Muscle layer of duodenum (tissue), 2 donors: Measurements from ENCODE around the gene CCDC69.

ENCODE experiments used
- H3K27ac ChIP-seq: one replicate; pipeline ENCODE4 v1.7.0; 2013; ENCODE audit warnings: mild to moderate bottlenecking, low read length
- H3K27me3 ChIP-seq: one replicate; pipeline ENCODE4 v1.7.0; 2013; ENCODE audit warnings: low read depth, mild to moderate bottlenecking, control low read depth, low read length
- H3K36me3 ChIP-seq, 2 donors: one replicate each; pipeline ENCODE4 v1.7.0; 2013; ENCODE audit warnings: low read length in 2 of 2, control low read depth in 1 of 2, mild to moderate bottlenecking in 1 of 2; ENCODE audit not compliant: insufficient read depth in 2 of 2, control insufficient read depth in 1 of 2
- H3K4me1 ChIP-seq, 2 donors: one replicate each; pipeline ENCODE4 v1.7.0; 2013; ENCODE audit warnings: low read length in 2 of 2, mild to moderate bottlenecking in 2 of 2, control low read depth in 1 of 2, moderate library complexity in 1 of 2; ENCODE audit not compliant: insufficient read depth in 2 of 2, control insufficient read depth in 1 of 2
- H3K4me3 ChIP-seq, 2 donors: one replicate each; pipeline ENCODE4 v1.7.0; 2013; ENCODE audit warnings: low read length in 2 of 2, low read depth in 1 of 2, mild to moderate bottlenecking in 1 of 2
- H3K9me3 ChIP-seq, 2 donors: one replicate each; pipeline ENCODE4 v1.7.0; 2013; ENCODE audit warnings: low read length in 2 of 2, control low read depth in 1 of 2, mild to moderate bottlenecking in 1 of 2; ENCODE audit not compliant: control insufficient read depth in 1 of 2
- donor health status: healthy.

CCDC69 gene

DNA sequence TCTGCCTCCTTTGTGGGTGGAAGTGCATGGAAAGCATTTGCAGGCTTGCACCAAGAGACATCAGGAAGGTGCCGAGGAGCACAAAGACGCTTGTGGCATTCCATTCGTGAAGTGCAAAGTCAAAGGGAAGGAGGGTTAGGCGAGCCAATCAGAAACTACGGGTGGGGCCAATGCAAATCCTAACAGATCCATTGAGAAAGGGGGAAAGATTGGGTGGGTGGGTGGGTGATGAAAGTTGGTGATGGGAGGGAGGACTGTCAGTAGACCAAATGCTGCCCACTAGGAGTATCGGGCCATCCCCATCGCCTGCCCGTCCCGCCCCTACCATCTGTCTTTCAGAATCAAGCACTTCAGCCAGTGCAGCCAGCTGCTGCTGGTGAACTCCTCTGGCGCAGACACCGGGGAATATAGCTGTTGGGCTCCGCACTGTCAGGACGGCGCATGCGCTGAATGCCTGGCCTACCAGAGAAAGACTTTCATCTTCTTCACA, 49.2 kb downstream of the CCDC69 start:
- Histone ChIP-seq H3K4me1 (peaks cover 0 to 9% of the 10 kb centered on the region in 2 donors), H3K27me3 (no peaks in the 10 kb centered on the region), H3K36me3 (peaks cover 5% of the 10 kb centered on the region in 2 donors), H3K4me3 (peak overlapping the region in 1 of 2 donors; percentile 21), H3K27ac (no peak overlapping the region), H3K9me3 (no peaks in the 10 kb centered on the region)

DNA sequence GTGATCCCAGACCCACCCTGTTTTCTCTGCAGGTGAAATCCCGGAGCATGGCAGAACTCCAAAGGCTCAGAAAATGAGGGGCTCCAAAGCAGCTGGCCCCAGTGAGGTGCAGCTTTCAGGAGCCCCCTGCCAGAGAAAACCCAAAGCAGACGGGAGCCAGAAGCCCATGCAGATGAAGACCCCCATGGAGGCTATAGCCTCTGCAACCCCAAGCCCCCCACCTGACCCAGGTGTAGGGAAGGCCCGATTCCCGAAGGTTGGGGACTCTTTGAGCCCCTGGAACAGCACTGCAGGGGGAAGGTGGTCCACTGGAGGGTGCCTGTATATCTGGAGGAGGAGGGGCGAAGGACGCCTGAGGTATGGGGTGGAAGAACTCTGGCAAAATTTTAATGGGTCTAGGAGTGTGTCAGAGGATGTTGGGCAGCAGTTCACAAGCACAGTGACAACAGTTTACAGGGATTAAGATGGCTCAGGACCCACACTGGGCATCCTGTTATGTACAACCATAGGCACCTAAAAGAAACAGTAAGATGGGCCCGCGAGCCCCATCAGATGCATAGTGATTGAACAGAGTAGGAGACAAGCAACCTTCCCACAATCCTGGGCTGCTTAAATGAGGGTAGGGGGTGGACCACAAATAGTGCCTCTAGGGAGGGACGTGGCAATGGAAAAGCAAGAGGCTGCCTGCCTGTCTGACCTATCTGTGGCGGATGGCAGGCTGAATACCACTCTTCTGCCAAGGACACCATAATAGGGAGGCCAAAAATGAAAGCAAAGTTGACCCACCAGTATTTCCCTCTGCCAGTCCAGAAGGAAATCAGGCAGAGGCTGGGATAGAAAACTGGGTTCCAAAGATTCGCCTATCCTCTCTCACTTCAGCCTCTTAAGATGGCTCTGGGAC, 49.9 kb downstream of the CCDC69 start:
- Histone ChIP-seq H3K27me3 (no peaks in the 10 kb centered on the region), H3K9me3 (no peaks in the 10 kb centered on the region), H3K27ac (no peak overlapping the region)

DNA sequence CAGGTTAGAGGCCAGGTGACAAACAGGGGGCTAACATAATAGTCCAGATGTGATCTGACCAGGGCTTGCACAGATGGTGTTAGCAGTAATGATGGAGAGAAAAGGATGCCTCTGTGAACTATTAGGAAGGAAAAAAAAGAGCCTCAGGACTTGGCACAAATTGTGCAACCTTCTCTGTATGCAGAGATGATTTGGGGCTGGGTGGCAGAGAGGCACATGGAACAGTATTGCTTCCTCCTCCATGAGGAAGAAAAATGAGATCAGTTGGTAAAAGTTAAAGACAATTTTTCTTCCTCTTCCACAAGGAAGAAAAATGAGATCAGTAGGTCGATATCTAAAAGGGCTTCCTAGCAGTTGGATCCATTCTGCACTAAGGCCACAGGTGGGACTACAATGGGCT, 52.4 kb downstream of the CCDC69 start:
- peaks cover 0 to 17% of the 10 kb centered on the region in 2 donors for H3K4me1 ChIP-seq
- H3K36me3 ChIP-seq: no peaks in the 10 kb centered on the region
- H3K9me3 ChIP-seq: no peaks in the 10 kb centered on the region
- H3K4me3 ChIP-seq: no peak overlapping the region
- no peaks in the 10 kb centered on the region for H3K27me3 ChIP-seq
- H3K27ac ChIP-seq: no peak overlapping the region

More for the DNA sequence above, 49.9 kb downstream of the CCDC69 start:
- Histone ChIP-seq H3K4me1 (peaks cover 0 to 14% of the 10 kb centered on the region in 2 donors), H3K4me3 (peak overlapping the region in 1 of 2 donors; percentile 21), H3K36me3 (peaks cover 3 to 5% of the 10 kb centered on the region in 2 donors)

DNA sequence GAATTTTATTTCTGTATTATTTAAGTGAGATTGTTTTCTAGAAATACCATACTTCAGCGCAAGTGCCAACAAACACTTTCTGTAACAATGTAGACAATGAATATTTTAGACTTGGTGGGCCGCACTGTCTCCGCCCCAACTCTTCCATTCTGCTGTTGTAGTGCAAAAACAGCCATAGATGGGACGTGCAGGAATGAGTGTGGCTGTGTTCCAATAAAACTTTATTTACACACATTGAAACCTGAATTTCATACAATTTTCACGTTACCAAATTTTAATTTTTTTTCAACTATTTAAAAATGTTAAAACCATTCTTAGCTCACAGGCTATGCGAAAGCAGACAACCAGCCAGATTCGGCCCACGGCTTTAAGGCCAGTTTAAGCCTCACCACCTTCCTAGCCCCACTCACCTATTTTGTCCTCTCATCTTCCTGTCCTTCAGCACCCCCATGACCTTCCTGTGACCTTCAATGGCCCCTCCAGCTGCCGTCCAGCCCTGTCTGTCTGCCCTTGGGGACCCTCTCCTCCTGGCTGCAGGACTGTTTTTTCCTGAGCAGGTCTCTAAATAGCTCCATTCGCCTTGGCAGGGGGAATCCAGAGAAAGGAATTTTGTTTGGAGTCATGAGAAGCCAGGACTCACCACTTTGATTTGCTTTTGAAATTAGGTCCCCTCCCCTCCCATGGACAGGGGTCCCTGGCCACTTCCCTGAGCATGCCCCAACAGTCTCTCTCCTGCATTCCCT, 55.1 kb downstream of the CCDC69 start:
- H3K4me1 ChIP-seq: peaks cover 7 to 19% of the 10 kb centered on the region in 2 donors
- H3K27me3 ChIP-seq: no peaks in the 10 kb centered on the region
- no peaks in the 10 kb centered on the region for H3K36me3 ChIP-seq
- H3K27ac ChIP-seq: no peak overlapping the region
- no peaks in the 10 kb centered on the region for H3K9me3 ChIP-seq
- no peak overlapping the region for H3K4me3 ChIP-seq

DNA sequence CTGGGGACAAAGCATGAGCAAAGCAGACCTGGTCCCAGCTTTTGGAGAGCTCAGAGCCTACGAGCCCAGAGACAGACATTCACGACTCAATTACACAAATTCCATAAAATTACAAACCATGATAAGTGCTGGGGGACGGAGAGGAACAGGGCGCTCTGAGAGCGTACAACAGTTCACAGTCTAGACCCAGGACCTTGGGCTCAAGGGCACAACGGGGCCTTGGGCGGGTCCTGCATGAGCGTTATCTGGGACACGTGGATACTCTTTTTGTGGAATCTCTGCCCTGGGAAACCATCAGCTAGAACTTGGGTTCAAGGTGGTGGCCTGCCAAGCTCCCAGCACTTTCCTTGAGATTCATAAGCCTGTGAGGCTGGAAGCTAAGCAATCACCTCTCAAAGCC, 56.9 kb downstream of the CCDC69 start:
- H3K9me3 ChIP-seq: no peaks in the 10 kb centered on the region
- H3K36me3 ChIP-seq: no peaks in the 10 kb centered on the region
- peaks cover 7 to 25% of the 10 kb centered on the region in 2 donors for H3K4me1 ChIP-seq
- H3K27me3 ChIP-seq: no peaks in the 10 kb centered on the region
- H3K27ac ChIP-seq: no peak overlapping the region
- H3K4me3 ChIP-seq: no peak overlapping the region

DNA sequence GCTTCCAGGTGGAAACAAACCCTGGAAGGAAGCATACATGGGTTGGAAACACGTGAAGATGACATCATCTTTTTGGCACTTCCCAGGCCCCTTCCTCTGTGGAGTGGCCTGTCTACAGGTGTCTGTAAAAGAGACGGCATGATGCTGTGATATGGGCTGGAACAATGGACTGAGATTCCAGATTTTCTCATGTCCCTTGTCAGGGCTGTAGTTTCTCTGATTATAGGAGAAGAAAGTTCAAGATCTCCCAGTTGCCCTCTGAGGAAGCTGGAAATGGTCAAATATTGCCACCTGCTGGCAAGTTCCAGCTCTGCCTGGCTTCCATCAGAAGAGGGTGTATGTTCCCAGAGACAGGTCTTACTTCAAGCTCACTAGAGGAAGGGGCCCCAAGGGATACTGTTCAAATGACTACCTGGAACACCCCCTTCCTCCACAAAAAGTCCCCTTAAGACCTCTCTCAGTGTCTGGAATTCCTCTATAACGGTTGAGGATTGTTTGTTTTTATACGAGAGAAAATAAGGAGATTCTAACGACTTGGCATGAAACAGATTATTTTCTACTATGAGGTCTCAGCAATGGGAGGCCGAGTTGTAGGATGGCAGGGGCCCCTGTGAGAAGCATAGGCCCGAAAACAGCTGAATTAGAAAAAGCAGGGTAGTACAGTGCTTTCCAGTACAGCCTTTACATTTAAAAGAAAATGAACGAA, 59.1 kb downstream of the CCDC69 start:
- Histone ChIP-seq H3K36me3 (no peaks in the 10 kb centered on the region), H3K4me1 (peaks cover 7 to 25% of the 10 kb centered on the region in 2 donors), H3K27ac (no peak overlapping the region), H3K9me3 (no peaks in the 10 kb centered on the region), H3K4me3 (no peak overlapping the region), H3K27me3 (no peaks in the 10 kb centered on the region)

DNA sequence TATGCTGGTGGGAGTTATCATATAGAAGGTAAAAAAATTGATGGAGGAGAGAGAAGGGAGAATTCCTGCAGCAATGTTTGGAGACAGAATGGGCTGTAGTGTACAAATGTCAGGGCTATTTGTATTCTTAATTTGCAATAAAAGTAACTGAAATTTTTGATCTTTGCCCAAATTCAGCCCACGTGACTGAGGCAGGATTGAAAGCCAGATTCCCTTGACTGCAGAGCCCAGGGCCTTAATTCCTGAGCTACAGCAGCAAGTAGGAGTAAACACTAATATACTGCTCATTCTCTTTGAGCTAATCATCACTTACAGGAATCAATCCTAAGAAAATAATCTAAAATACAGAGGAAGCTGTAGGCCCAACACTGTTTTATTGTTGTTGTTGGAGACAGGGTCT, 61.1 kb downstream of the CCDC69 start:
- Histone ChIP-seq H3K27ac (no peak overlapping the region), H3K36me3 (no peaks in the 10 kb centered on the region), H3K4me1 (peaks cover 7 to 22% of the 10 kb centered on the region in 2 donors), H3K9me3 (no peaks in the 10 kb centered on the region), H3K27me3 (no peaks in the 10 kb centered on the region), H3K4me3 (no peak overlapping the region)

DNA sequence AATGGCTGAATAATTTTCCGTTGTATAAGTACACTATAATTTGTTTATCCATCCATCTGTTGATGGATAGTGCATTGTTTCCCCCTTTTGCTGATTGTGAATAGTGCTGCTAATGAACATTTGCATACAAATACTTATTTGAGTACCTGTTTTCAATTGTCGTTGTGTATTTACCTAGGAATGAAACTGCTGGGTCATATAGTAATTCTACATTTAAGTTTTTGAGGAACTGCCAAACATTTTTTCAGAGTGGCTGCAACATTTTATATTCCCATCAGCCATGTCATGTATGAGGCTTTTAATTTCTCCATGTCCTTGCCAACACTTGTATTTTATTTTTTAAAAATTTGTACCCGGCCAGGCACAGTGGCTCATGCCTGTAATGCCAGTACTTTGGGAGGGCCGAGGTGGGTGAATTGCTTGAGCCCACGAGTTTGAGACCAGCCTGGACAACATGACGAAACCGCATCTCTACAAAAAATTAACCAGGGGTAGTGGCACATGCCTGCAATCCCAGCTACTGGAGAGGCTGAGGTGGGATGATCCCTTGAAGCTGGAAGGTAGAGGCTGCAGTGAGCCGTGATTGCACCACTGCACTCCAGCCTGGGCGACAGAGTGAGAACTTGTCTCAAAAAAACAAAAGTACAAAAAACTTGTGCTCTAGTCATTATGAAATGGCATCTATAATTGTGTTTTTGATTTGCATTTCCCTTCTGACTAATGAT, 64.1 kb downstream of the CCDC69 start:
- no peak overlapping the region for H3K4me3 ChIP-seq
- H3K4me1 ChIP-seq: peaks cover 18 to 36% of the 10 kb centered on the region in 2 donors
- no peaks in the 10 kb centered on the region for H3K27me3 ChIP-seq
- no peaks in the 10 kb centered on the region for H3K36me3 ChIP-seq
- no peaks in the 10 kb centered on the region for H3K9me3 ChIP-seq
- H3K27ac ChIP-seq: no peak overlapping the region

DNA sequence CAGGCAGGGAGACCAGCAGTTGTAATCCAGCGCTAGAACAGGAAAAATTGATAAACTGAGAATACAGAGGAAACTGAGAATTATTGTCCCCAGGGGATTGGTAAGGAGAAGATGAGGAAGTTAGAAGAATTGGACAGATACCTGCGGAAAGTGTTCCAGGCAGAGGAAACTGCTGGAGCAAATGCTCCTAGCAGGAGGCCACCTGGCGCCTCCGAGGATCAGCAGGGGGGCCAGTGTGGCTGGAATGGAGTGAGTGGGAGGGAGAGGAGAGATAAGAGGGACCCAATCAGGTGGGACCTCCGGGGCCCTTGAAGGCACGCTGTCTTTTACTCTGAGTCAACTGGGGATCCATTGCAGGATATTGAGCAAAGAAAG, 65.6 kb downstream of the CCDC69 start:
- Histone ChIP-seq H3K27me3 (no peaks in the 10 kb centered on the region), H3K4me3 (peak overlapping the region; percentile 92 to 96), H3K36me3 (no peaks in the 10 kb centered on the region), H3K9me3 (no peaks in the 10 kb centered on the region), H3K27ac (peak overlapping the region; percentile 90), H3K4me1 (peaks cover 14 to 45% of the 10 kb centered on the region in 2 donors)

DNA sequence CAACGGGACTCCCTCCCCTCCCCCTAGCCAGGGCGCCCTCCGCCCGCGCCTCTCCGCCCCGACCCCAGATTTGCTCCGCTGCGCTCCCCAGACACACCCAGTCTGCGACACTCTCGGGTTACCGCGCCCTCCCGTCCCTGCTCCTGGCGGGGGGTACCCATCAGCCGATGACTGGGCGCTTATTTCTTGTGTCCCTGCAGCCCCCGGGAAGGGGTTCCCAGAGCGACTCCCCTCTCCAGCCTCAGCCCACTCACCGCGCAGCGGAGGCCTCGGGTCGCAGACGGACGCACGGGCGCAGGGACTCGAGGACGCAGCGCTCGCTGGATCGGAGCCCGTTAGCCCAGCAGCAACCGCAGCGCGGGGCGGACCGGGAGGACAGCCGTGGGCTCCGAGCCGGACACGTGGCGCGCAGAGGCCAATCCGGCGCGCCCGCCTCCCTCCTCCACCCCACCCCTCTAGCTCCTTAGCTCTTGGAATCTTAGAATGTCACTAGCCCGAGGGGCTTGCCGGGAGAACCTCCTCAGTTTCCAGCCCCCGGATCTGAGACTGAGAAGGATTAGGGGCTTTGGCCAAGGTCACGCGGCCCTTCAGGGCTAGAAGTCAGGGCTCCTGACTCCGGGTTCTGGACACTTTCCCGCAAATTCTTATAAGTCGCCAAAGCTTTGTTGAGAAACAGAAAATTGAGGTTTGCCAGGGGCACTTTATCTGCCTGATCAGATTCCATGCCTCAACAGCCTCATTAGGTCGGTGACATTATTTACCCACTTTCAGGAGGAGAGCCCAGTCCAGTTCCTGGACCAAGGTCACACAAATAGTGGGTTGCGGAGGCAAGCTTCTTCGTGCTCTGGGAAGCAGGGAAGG, 66.2 kb downstream of the CCDC69 start, which contains the start of gene ANXA6:
TSS of gene ANXA6 (minus strand) at position 354 of the 861 bp plus-strand sequence. CDS start 9,878 bp downstream, outside the sequence.
- H3K4me1 ChIP-seq: peaks cover 14 to 43% of the 10 kb centered on the region in 2 donors
- H3K27ac ChIP-seq: peak within 1 kb of the TSS; percentile 90

More for the DNA sequence above, 66.2 kb downstream of the CCDC69 start, which contains the start of gene ANXA6:
- peak within 1 kb of the TSS; percentile 92 to 96 for H3K4me3 ChIP-seq
- H3K36me3 ChIP-seq: no peaks in the 10 kb centered on the region
- no peaks in the 10 kb centered on the region for H3K27me3 ChIP-seq
- no peaks in the 10 kb centered on the region for H3K9me3 ChIP-seq
